Trophoblast cell (in vitro differentiated cells and primary cell): ENCODE results near the gene KANK2.

Experiments used
- DNase-seq, 2 donors: peaks; one replicate each; pipeline ENCODE4 v3.0.0-alpha.2; 2016
- H2AFZ ChIP-seq: 2 replicates; pipeline ENCODE4 v1.6.1; 2013; ENCODE audit warnings: low read length, moderate library complexity, mild to moderate bottlenecking; ENCODE audit not compliant: insufficient read depth, poor library complexity
- H2AK5ac ChIP-seq: 2 replicates; pipeline ENCODE4 v1.6.1; 2013; ENCODE audit warnings: mild to moderate bottlenecking, low read length
- H2BK120ac ChIP-seq: 2 replicates; pipeline ENCODE4 v1.6.1; 2013; ENCODE audit warnings: low read length, mild to moderate bottlenecking, moderate library complexity; ENCODE audit not compliant: insufficient read depth, poor library complexity
- H2BK12ac ChIP-seq: 2 replicates; pipeline ENCODE4 v1.6.1; 2013; ENCODE audit warnings: mild to moderate bottlenecking, low read length, moderate library complexity
- H2BK5ac ChIP-seq: 2 replicates; pipeline ENCODE4 v1.6.1; 2013; ENCODE audit warnings: low read length, low read depth, moderate library complexity, mild to moderate bottlenecking; ENCODE audit not compliant: poor library complexity
- H3K14ac ChIP-seq: 2 replicates; pipeline ENCODE4 v1.6.1; 2013; ENCODE audit warnings: mild to moderate bottlenecking, low read length
- H3K18ac ChIP-seq: 2 replicates; pipeline ENCODE4 v1.6.1; 2013; ENCODE audit warnings: mild to moderate bottlenecking, low read length
- H3K23ac ChIP-seq: 2 replicates; pipeline ENCODE4 v1.6.1; 2013; ENCODE audit warnings: low read length
- H3K27ac ChIP-seq: 2 replicates; pipeline ENCODE4 v1.5.1; 2013; ENCODE audit warnings: low read depth, mild to moderate bottlenecking, inconsistent platforms, low read length, moderate library complexity
- H3K27me3 ChIP-seq: 2 replicates; pipeline ENCODE4 v1.6.1; 2013; ENCODE audit warnings: inconsistent platforms, mild to moderate bottlenecking, low read length, moderate library complexity; ENCODE audit not compliant: insufficient read depth
- H3K36me3 ChIP-seq, 2 experiments: 1 replicate in 1 of 2; 2 replicates in 1 of 2; pipeline ENCODE4 v1.6.1; 2013; ENCODE audit warnings: low read length in 2 of 2, mild to moderate bottlenecking in 2 of 2, moderate library complexity in 1 of 2; ENCODE audit not compliant: insufficient read depth in 2 of 2, control insufficient read depth in 1 of 2
- H3K4ac ChIP-seq: 2 replicates; pipeline ENCODE4 v1.6.1; 2013; ENCODE audit warnings: low read depth, mild to moderate bottlenecking, low read length, moderate library complexity
- H3K4me1 ChIP-seq, 2 experiments: 1 replicate in 1 of 2; 2 replicates in 1 of 2; pipeline ENCODE4 v1.6.1; 2013; ENCODE audit warnings: low read length in 2 of 2, mild to moderate bottlenecking in 2 of 2, moderate library complexity in 1 of 2; ENCODE audit not compliant: insufficient read depth in 2 of 2, control insufficient read depth in 1 of 2
- H3K4me2 ChIP-seq: 2 replicates; pipeline ENCODE4 v1.6.1; 2013; ENCODE audit warnings: inconsistent platforms, mild to moderate bottlenecking, low read length, moderate library complexity
- H3K4me3 ChIP-seq: 2 replicates; pipeline ENCODE4 v1.5.1; 2013; ENCODE audit warnings: mild to moderate bottlenecking, low read depth, low read length, inconsistent platforms
- H3K79me1 ChIP-seq: one replicate; pipeline ENCODE4 v1.6.1; 2013; ENCODE audit warnings: low read length
- H3K79me2 ChIP-seq: 2 replicates; pipeline ENCODE4 v1.6.1; 2013; ENCODE audit warnings: low read length, mild to moderate bottlenecking; ENCODE audit not compliant: control insufficient read depth, insufficient read depth, poor library complexity
- H3K9ac ChIP-seq: 2 replicates; pipeline ENCODE4 v1.6.1; 2013; ENCODE audit warnings: mild to moderate bottlenecking, low read length
- H3K9me3 ChIP-seq: 2 replicates; pipeline ENCODE4 v1.6.1; 2013; ENCODE audit warnings: low read depth, mild to moderate bottlenecking, control low read depth, inconsistent platforms, low read length; ENCODE audit not compliant: insufficient read depth
- H4K12ac ChIP-seq: 2 replicates; pipeline ENCODE4 v1.6.1; 2013; ENCODE audit warnings: low read depth, mild to moderate bottlenecking, low read length, moderate library complexity
- H4K8ac ChIP-seq: 2 replicates; pipeline ENCODE4 v1.6.1; 2013; ENCODE audit warnings: low read depth, mild to moderate bottlenecking, low read length, moderate library complexity
- H4K91ac ChIP-seq: one replicate; pipeline ENCODE4 v1.6.1; 2013; ENCODE audit warnings: low read depth, mild to moderate bottlenecking, low read length, moderate library complexity
- WGBS: extraction: QIAGEN DNeasy Blood & Tissue Kit; methylation state at CpG from one replicate; pipeline ENCODE4 v1.1.7; 2013; ENCODE audit warnings: missing lambda C conversion rate; ENCODE audit not compliant: insufficient read length, insufficient coverage; ENCODE audit errors: extremely low coverage; 5-methylcytosine and 5-hydroxymethylcytosine counted together

KANK2 gene

GRCh38 chr19:11210656-11210928, 13.2 kb upstream of the KANK2 start:
- Histone ChIP-seq H2AK5ac (no peak overlapping the region), H4K91ac (no peak overlapping the region), H3K4me2 (no peak overlapping the region), H4K12ac (no peak overlapping the region), H3K4me1 (no peaks in the 10 kb centered on the region), H3K27ac (no peak overlapping the region), H3K27me3 (no peaks in the 10 kb centered on the region), H2BK12ac (no peak overlapping the region), H3K4me3 (no peak overlapping the region), H3K23ac (no peak overlapping the region), H3K79me2 (no peaks in the 10 kb centered on the region), H3K79me1 (no peaks in the 10 kb centered on the region), H3K18ac (no peak overlapping the region), H3K4ac (no peak overlapping the region), H3K14ac (no peak overlapping the region), H3K9ac (no peak overlapping the region), H4K8ac (no peak overlapping the region), H2AFZ (no peak overlapping the region), H2BK5ac (no peak overlapping the region), H2BK120ac (no peak overlapping the region), H3K9me3 (no peaks in the 10 kb centered on the region), H3K36me3 (peaks cover 26 to 30% of the 10 kb centered on the region in 2 experiments)
- WGBS: no CpG with 5 or more reads among the region's 1 CpG
- no peak for DNase-seq

DNA sequence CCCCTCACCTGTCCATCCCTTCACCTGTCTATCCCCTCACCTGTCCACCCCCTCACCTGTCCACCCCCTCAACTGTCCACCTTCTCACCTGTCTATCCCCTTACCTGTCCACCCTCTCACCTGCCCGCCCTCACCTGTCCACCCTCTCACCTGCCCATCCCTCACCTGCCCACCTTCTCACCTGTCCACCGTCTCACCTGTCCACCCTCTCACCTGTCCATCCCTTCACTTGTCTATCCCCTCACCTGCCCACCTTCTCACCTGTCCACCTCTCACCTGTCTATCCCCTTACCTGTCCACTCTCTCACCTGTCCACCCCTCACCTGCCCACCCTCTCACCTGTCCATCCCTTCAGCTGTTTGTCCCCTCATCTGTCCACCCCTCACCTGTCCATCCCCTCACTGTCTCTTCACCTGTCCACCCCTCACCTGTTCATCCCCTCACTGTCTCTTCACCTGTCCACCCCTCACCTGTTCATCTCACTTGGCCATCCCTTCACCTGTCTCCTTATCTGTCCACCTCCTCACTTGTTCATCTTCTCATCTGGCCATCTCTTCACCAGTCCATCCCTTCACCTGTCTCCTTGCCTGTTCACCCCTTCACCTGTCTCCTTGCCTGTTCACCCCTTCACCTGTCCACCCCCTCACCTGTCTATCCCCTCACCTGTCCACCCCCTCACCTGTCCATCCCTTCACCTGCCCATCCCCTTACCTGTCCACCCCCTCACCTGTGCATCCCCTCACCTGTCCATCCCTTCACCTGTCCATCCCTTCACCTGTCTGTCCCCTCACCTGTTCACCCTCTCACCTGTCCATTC, 12.7 kb upstream of the KANK2 start:
- H3K18ac ChIP-seq: no peak overlapping the region
- H2BK120ac ChIP-seq: no peak overlapping the region
- H3K14ac ChIP-seq: no peak overlapping the region
- peaks cover 21 to 26% of the 10 kb centered on the region in 2 experiments for H3K36me3 ChIP-seq
- WGBS: no CpG with 5 or more reads among the region's 2 CpGs
- no peak overlapping the region for H2AK5ac ChIP-seq
- H3K23ac ChIP-seq: no peak overlapping the region
- H4K12ac ChIP-seq: no peak overlapping the region
- no peak overlapping the region for H3K4ac ChIP-seq
- H3K9me3 ChIP-seq: no peaks in the 10 kb centered on the region
- H3K4me2 ChIP-seq: no peak overlapping the region
- no peak overlapping the region for H2BK12ac ChIP-seq
- H4K8ac ChIP-seq: no peak overlapping the region
- H3K79me2 ChIP-seq: no peaks in the 10 kb centered on the region
- H2BK5ac ChIP-seq: no peak overlapping the region
- H3K27ac ChIP-seq: no peak overlapping the region
- peak overlapping the region; percentile 55 for H3K4me3 ChIP-seq
- no peak for DNase-seq
- H3K9ac ChIP-seq: no peak overlapping the region
- H3K79me1 ChIP-seq: no peaks in the 10 kb centered on the region
- no peaks in the 10 kb centered on the region for H3K4me1 ChIP-seq
- H4K91ac ChIP-seq: no peak overlapping the region
- no peak overlapping the region for H2AFZ ChIP-seq
- H3K27me3 ChIP-seq: no peaks in the 10 kb centered on the region

DNA sequence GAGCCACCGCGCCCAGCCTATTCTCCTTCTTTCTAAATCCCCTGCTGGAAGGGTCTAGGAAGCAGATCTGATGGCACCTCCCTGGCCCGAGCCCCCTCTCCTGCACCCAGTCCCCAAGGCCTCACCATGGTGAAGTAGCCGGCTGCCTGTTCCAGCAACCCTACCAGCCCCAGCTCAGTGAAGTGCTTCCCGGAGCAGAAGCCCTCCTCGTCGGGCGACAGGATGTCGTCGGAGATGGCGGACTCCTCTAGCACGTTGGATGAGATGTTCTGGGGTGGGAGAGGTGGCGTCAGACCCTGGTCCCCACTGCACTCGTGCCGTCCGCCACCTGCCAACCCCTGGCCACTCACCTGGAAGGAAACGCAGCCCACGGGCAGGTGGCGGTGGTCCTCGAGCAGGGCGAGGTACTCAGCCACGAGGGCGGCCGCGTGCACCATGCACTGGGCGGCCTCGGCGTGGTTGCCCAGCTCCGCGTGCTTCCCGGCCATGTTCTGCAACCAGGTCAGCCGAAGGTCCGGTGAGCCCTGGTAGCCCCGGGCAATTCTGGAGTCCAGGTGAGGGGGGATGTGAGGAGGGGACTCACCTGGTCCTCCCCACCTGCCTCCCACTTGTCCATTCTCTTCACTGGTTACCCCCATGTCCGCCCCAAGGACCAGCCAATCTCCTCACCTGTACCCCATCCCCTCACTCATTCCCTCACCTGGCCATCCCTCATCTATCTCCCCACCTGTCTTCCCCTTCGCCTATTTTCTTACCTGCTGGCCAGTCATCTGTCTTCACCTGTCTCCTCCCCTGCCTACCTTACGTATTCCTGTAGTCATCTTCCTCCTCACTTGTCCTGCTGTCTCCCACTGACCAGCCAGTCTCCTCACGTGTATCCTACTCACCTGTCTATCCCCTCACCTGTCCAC, 11.5 kb upstream of the KANK2 start:
- no peak overlapping the region for H3K18ac ChIP-seq

DNA sequence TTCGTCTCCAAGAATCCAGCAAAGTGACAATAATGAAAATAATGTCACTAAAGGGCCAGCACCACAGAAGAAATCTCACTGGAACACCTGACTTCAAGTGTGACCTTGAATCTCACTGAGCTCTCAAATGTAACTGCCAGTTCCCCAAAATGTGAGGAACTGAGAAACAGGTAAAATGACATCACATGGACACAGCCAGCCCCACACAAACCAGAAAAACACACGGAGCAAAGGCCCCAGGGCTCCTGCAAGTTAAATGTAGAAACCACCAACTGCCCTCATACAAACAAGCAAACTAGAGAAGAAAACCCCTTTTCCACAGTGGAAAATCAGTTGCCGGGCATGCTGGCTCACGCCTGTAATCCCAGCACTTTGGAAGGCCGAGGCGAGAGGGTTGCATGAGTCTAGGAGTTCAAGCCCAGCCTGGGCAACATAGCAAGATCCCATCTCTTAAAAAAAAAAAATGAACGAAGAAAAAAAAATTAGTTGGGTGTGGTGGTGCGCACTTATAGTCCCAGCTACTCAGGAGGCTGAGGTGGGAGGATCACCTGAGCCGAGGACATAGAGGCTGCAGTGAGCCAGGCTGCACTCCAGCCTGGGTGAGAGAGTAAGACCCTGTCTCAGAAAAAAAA, 8.7 kb upstream of the KANK2 start:
- Histone ChIP-seq H3K4me3 (no peak overlapping the region), H4K12ac (no peak overlapping the region), H3K18ac (no peak overlapping the region), H4K91ac (no peak overlapping the region), H2BK12ac (no peak overlapping the region), H3K36me3 (peaks cover 9 to 21% of the 10 kb centered on the region in 2 experiments), H3K79me2 (no peaks in the 10 kb centered on the region), H3K79me1 (no peaks in the 10 kb centered on the region), H4K8ac (no peak overlapping the region), H2AFZ (no peak overlapping the region), H3K14ac (no peak overlapping the region), H3K9ac (no peak overlapping the region), H3K27ac (no peak overlapping the region), H3K9me3 (no peaks in the 10 kb centered on the region), H3K27me3 (no peaks in the 10 kb centered on the region), H3K23ac (no peak overlapping the region), H2BK120ac (no peak overlapping the region), H2AK5ac (no peak overlapping the region), H3K4ac (no peak overlapping the region), H3K4me2 (no peak overlapping the region), H2BK5ac (no peak overlapping the region), H3K4me1 (peaks cover 0 to 2% of the 10 kb centered on the region in 2 experiments)
- WGBS: no CpG with 5 or more reads among the region's 9 CpGs
- no peak for DNase-seq

More for the DNA sequence above, 11.5 kb upstream of the KANK2 start:
- Histone ChIP-seq H2BK5ac (no peak overlapping the region), H3K79me1 (no peaks in the 10 kb centered on the region), H2BK120ac (no peak overlapping the region), H2BK12ac (no peak overlapping the region), H4K91ac (no peak overlapping the region), H3K9ac (no peak overlapping the region), H4K12ac (no peak overlapping the region), H3K27me3 (no peaks in the 10 kb centered on the region), H2AFZ (no peak overlapping the region), H3K14ac (no peak overlapping the region), H3K9me3 (no peaks in the 10 kb centered on the region), H2AK5ac (no peak overlapping the region), H3K36me3 (peaks cover 14 to 19% of the 10 kb centered on the region in 2 experiments), H3K4me2 (no peak overlapping the region), H3K23ac (no peak overlapping the region), H3K27ac (no peak overlapping the region), H3K4me1 (no peaks in the 10 kb centered on the region), H4K8ac (no peak overlapping the region), H3K79me2 (no peaks in the 10 kb centered on the region), H3K4ac (no peak overlapping the region), H3K4me3 (no peak overlapping the region)
- no CpG with 5 or more reads among the region's 38 CpGs for WGBS
- no peak for DNase-seq
